HepG2 (cell line): ENCODE results near the gene XRCC3. TPM values are rescaled to one million over a fixed set of nuclear protein-coding genes. Genes with fewer than 3 reads are reported as not detected.

Experiments
- ATAC-seq: fragments of 200-7000 bp; cut with Tn5 transposase; 3 replicates; pipeline ENCODE4 v1.9.1; 2020; ENCODE audit warnings: mild to moderate bottlenecking, moderate library complexity
- BruUV-seq: library from RNA; stranded (reverse); fragments of 400-500 nt; replicated peaks from 2 replicates; lab custom pipeline; 2021; lab: Mats Ljungman, UMichigan
- CTCF ChIA-PET: fragments of 300-600 bp; formaldehyde crosslinking; extraction: SDS; loops from one replicate; lab custom pipeline; 2021; ENCODE audit warnings: low total read pairs, inconsistent platforms, low intra/inter-chr PET ratio; lab: Yijun Ruan, JAX
- POLR2A ChIA-PET: fragments of 350-600 bp; sonication (Branson Sonifier 250); formaldehyde crosslinking; loops from one replicate; lab custom pipeline; 2020; ENCODE audit warnings: antibody characterized with exemption, inconsistent platforms; lab: Yijun Ruan, JAX
- DNase-seq: peaks from one replicate; pipeline ENCODE4 v3.0.0-alpha.2; 2015; ENCODE audit warnings: low spot score
- FAIRE-seq: peaks from 3 replicates; lab custom pipeline; 2011; peaks lifted over from hg19 to GRCh38; lab: Jason Lieb, UNC
- H2AFZ ChIP-seq: one replicate; pipeline ENCODE4 v1.6.1; 2011; ENCODE audit warnings: low read length, inconsistent platforms
- H3K27ac ChIP-seq: fragments of 300-600 bp; 3 replicates; pipeline ENCODE4 v1.8.0; 2011; ENCODE audit warnings: mixed run types, mild to moderate bottlenecking, mixed read lengths, low read length, inconsistent platforms; ENCODE audit not compliant: insufficient read depth; ENCODE audit errors: extremely low read length
- H3K27me3 ChIP-seq, 2 experiments: fragments of 200-600 bp in 1 of 2; 2 replicates in 1 of 2; 3 replicates in 1 of 2; pipeline versions ENCODE4 v1.6.0 to v1.8.0; 2011; ENCODE audit warnings: low read length in 2 of 2, mild to moderate bottlenecking in 2 of 2, moderate library complexity in 2 of 2, inconsistent platforms in 1 of 2; ENCODE audit not compliant: insufficient read depth in 2 of 2, control insufficient read depth in 1 of 2
- H3K36me3 ChIP-seq, 2 experiments: fragments of 200-600 bp in 1 of 2; replicated peaks in 1 of 2; 2 replicates in 1 of 2; 3 replicates in 1 of 2; pipeline versions ENCODE4 v1.5.1 to v1.8.0; 2011; ENCODE audit warnings: low read length in 2 of 2, inconsistent platforms in 1 of 2; ENCODE audit not compliant: insufficient read depth in 2 of 2, control insufficient read depth in 1 of 2
- H3K4me1 ChIP-seq: 2 replicates; pipeline ENCODE4 v1.5.1; 2012; ENCODE audit warnings: low read length, inconsistent platforms; ENCODE audit not compliant: insufficient read depth
- H3K4me2 ChIP-seq: 2 replicates; pipeline ENCODE4 v1.6.0; 2011; ENCODE audit warnings: low read depth, low read length, inconsistent platforms
- H3K4me3 ChIP-seq, 3 experiments: fragments of 200-600 bp in 1 of 3; sonication (generic), shearing (Covaris generic) in 1 of 3; replicated peaks in 1 of 3; 2 replicates each; pipeline ENCODE4 v1.5.1; 2011 to 2016; ENCODE audit warnings: low read length in 3 of 3, inconsistent platforms in 2 of 3, low read depth in 2 of 3, mild to moderate bottlenecking in 2 of 3, control low read depth in 1 of 3, mixed read lengths in 1 of 3; ENCODE audit not compliant: insufficient read depth in 1 of 3
- H3K79me2 ChIP-seq: one replicate; pipeline ENCODE4 v1.6.1; 2011; ENCODE audit warnings: low read length, inconsistent platforms; ENCODE audit not compliant: insufficient read depth
- H3K9ac ChIP-seq: 2 replicates; pipeline ENCODE4 v1.6.0; 2011; ENCODE audit warnings: mild to moderate bottlenecking, low read depth, low read length, inconsistent platforms; ENCODE audit not compliant: insufficient read depth
- H3K9me3 ChIP-seq: 2 replicates; pipeline ENCODE4 v1.5.1; 2012; ENCODE audit warnings: mild to moderate bottlenecking, low read length
- H4K20me1 ChIP-seq: 2 replicates; pipeline ENCODE4 v1.6.0; 2011; ENCODE audit warnings: inconsistent platforms, mild to moderate bottlenecking, low read length, moderate library complexity; ENCODE audit not compliant: insufficient read depth
- AGO2 ChIP-seq: fragments of 200-400 bp; formaldehyde crosslinking; optimal IDR thresholded peaks from 2 replicates; pipeline ENCODE3; 2017; ENCODE audit warnings: mild to moderate bottlenecking, low read depth, low read length, moderate library complexity
- IRF2 ChIP-seq: IDR thresholded peaks from 2 replicates; pipeline ENCODE4 v1.6.1; 2018; ENCODE audit warnings: missing genetic modification reagents, missing compliant biosample characterization
- KLF12 ChIP-seq: sonication (generic); formaldehyde crosslinking; IDR thresholded peaks from 2 replicates; pipeline ENCODE4 v1.4.0; 2020; ENCODE audit warnings: missing genetic modification reagents, borderline replicate concordance
- KLF16 ChIP-seq, 2 experiments: sonication (generic) in 1 of 2; formaldehyde crosslinking in 1 of 2; IDR thresholded peaks; 2 replicates each; pipeline versions ENCODE4 v1.6.1 to v1.8.0; 2016 to 2023; ENCODE audit warnings: missing genetic modification reagents in 2 of 2, missing compliant biosample characterization in 1 of 2
- NR2C2 ChIP-seq: sonication (generic); formaldehyde crosslinking; IDR thresholded peaks from 2 replicates; pipeline ENCODE4 v1.4.0; 2020; ENCODE audit warnings: missing genetic modification reagents, mild to moderate bottlenecking, moderate library complexity, borderline replicate concordance
- REXO4 ChIP-seq: sonication (generic); formaldehyde crosslinking; IDR thresholded peaks from 2 replicates; pipeline ENCODE4 v1.8.0; 2022; ENCODE audit warnings: missing genetic modification reagents, mild to moderate bottlenecking, borderline replicate concordance
- RFX5 ChIP-seq: IDR thresholded peaks from 2 replicates; pipeline ENCODE4 v1.6.1; 2011; ENCODE audit warnings: low read depth, low read length, improper control_type of control experiment
- SMAD3 ChIP-seq: sonication (generic); formaldehyde crosslinking; IDR thresholded peaks from 2 replicates; pipeline ENCODE4 v1.4.0; 2020; ENCODE audit warnings: missing genetic modification reagents
- SSRP1 ChIP-seq: IDR thresholded peaks from 2 replicates; pipeline ENCODE4 v1.6.1; 2016; ENCODE audit warnings: control low read depth
- TAF1 ChIP-seq: sonication (generic); formaldehyde crosslinking; IDR thresholded peaks from 2 replicates; pipeline ENCODE4 v1.4.0; 2020; ENCODE audit warnings: missing genetic modification reagents
- TCF12 ChIP-seq, 2 experiments: fragments of 450-650 bp in 1 of 2; sonication (generic) in 1 of 2; formaldehyde crosslinking in 1 of 2; IDR thresholded peaks; 2 replicates each; pipeline versions ENCODE4 v1.6.1 to v1.8.0; 2017 to 2022; ENCODE audit warnings: antibody characterized with exemption in 1 of 2, mild to moderate bottlenecking in 1 of 2, missing genetic modification reagents in 1 of 2, moderate library complexity in 1 of 2
- TFE3 ChIP-seq: IDR thresholded peaks from 2 replicates; pipeline ENCODE4 v1.6.1; 2016
- ZNF335 ChIP-seq: sonication (generic); formaldehyde crosslinking; IDR thresholded peaks from 2 replicates; pipeline ENCODE4 v1.4.0; 2020; ENCODE audit warnings: missing genetic modification reagents
- ZNF557 ChIP-seq: sonication (generic); formaldehyde crosslinking; IDR thresholded peaks from 2 replicates; pipeline ENCODE4 v1.4.0; 2020; ENCODE audit warnings: missing genetic modification reagents
- ZNF572 ChIP-seq: sonication (generic); formaldehyde crosslinking; IDR thresholded peaks from 2 replicates; pipeline ENCODE4 v1.5.1; 2020; ENCODE audit warnings: mild to moderate bottlenecking, missing genetic modification reagents
- ZNF687 ChIP-seq: sonication (generic); formaldehyde crosslinking; IDR thresholded peaks from 2 replicates; pipeline ENCODE4 v1.5.1; 2020; ENCODE audit warnings: mild to moderate bottlenecking, missing genetic modification reagents, moderate library complexity
- ZSCAN30 ChIP-seq: sonication (generic); formaldehyde crosslinking; IDR thresholded peaks from 2 replicates; pipeline ENCODE4 v1.5.0; 2020; ENCODE audit warnings: mild to moderate bottlenecking, missing genetic modification reagents
- WGBS: methylation state at CpG from one replicate; pipeline ENCODE4 v1.1.6; 2017; ENCODE audit warnings: low lambda C conversion rate; 5-methylcytosine and 5-hydroxymethylcytosine counted together
- in situ Hi-C: cut with HindIII; loops from 2 replicates; pipeline ENCODE4 v1.10.0; 2017; ENCODE audit warnings: low pct_unique_long_range_greater_than_20kb; ENCODE audit not compliant: extremely low pct_ligation_motif_present
- intact Hi-C: fragments of 100-400 bp; cut with micrococcal nuclease; formaldehyde crosslinking; loops from one replicate; pipeline ENCODE4 v1.10.0; 2022; ENCODE audit not compliant: unreplicated experiment
- polyA plus RNA-seq, 8 experiments: library from polyadenylated mRNA; depleted of rRNA in 3 of 8; stranded (reverse) in 7 of 8; unstranded in 1 of 8; fragments of >200 nt; fragmentation: Illumina TruSeq in 4 of 8; extraction: Trizol in 4 of 8; gene quantifications; 2 replicates each; pipeline versions ENCODE4 v1.2.1 to v1.2.3, GENCODE V29; 2011 to 2016; ENCODE audit warnings: low read depth in 4 of 8, missing spikeins in 1 of 8, mixed read lengths in 1 of 8; ENCODE audit not compliant: insufficient read depth in 1 of 8
- total RNA-seq, 5 experiments: library from RNA; depleted of rRNA; stranded (reverse); fragments of >200 nt; fragmentation: Illumina TruSeq; extraction: Trizol; gene quantifications; 2 replicates each; pipeline ENCODE4 v1.2.3, GENCODE V29; 2016; ENCODE audit warnings: low read depth in 1 of 5

XRCC3 gene
- total and polyA plus RNA-seq, 2 of the 13 experiments (the other 11 are each of a cell fraction or from before 2014, with no cell fraction given), result 5.4 to 25.8 TPM

DNA sequence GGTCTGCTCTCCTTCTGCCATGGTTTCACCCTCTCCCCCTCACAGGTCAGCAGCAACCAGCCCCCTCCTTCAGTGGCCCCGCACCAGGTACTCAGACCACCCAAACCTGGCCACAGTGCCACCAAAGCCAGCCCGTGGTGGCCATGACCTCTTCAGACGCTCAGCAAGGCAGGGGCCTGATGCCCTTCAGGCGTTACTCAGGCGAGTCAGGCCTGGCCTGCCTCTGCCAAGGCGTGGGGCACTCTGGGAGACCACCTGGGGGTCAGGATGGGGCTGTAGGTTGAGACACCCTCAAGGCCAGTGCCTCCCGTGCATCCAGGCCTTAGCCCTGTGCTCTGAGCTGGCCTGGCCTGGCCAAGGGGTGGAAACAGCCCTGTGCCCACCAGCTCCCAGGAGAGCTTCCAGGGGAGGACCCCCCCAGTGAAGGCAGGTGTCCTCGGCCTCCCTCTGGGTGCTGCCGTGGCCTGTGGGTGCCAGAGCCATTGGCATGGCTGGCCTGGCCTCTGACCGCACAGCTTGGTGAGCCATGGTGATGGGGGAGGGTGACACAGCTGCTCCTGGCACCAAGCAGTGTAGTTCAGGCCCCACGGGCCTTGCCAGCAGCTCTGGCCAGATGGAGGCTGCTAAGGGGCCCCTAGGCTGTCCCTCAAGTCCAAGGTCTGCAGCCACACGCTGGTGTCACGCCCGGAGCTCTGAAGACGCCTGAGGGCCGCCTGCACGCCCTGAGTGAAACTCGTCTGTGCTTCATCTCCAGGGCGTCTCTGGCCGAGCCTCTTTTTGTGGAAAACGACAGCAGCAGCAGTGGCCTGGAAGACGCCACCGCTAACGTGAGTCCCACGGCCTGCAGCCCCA is 15.1 kb downstream of the XRCC3 start (continued):
- TF ChIP-seq ZNF335 (no peak), ZNF572 (CRISPR knock-in tag) (no peak), ZNF557 (no peak), REXO4 (CRISPR knock-in tag) (0 out of 2 replicates have a peak, but pooled peaks have one; percentile 31), TCF12 (IDR thresholded peaks at IDR 0.05) (no peak), TCF12 (CRISPR knock-in tag; IDR thresholded peaks at IDR 0.05) (no peak), ZNF687 (0 out of 2 replicates have a peak, but pooled peaks have one; percentile 26), AGO2 (peak; percentile 74), RFX5 (no peak)

DNA sequence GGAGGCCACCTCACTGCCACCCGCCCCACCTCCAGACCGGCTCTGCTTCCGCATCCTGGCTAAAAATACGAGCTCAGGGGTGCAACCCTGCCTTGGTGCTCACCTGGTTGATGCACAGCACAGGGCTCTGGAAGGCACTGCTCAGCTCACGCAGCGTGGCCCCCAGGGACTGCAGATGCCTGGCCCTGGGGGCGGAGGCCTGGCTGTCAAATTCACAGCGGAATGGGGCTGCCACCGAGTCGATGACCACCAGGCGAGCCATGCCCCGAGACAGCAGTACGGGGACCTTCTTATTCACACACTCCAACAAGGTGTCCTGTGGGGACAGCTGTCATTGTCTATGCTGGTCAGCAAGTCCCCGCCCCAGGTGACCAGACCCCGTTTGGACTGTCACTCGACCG is 16.0 kb downstream of the XRCC3 start:
- Histone ChIP-seq H3K27me3 (no peaks in the 10 kb centered on the region), H3K36me3 (peaks cover 14 to 38% of the 10 kb centered on the region in 2 experiments), H3K9me3 (no peaks in the 10 kb centered on the region), H2AFZ (no peak overlapping the region), H3K79me2 (no peaks in the 10 kb centered on the region), H4K20me1 (no peaks in the 10 kb centered on the region), H3K9ac (no peak overlapping the region), H3K4me2 (no peak overlapping the region), H3K4me3 (no peak overlapping the region), H3K27ac (no peak overlapping the region), H3K4me1 (peaks cover 11% of the 10 kb centered on the region)
- WGBS, result 94% methylated on average over 14 of the region's 17 CpGs
- CTCF ChIA-PET, result no interaction called here
- no TSS peak for BruUV-seq
- DNase-seq, result no peak
- ATAC-seq, result no peak
- POLR2A ChIA-PET, result no interaction called here
- in situ Hi-C loops (no loop called here), intact Hi-C loops (no loop called here)
- FAIRE-seq, result no peak
- TF ChIP-seq KLF16 (CRISPR knock-in tag; IDR thresholded peaks at IDR 0.05) (no peak), IRF2 (no peak), NR2C2 (CRISPR knock-in tag) (no peak), ZSCAN30 (CRISPR knock-in tag) (no peak), SSRP1 (CRISPR knock-in tag) (no peak), SMAD3 (CRISPR knock-in tag) (no peak), TAF1 (CRISPR knock-in tag) (no peak), KLF12 (no peak), TFE3 (CRISPR knock-in tag) (no peak)
